Inflammatory macrophage treated with lipopolysaccharide for 4 hours (primary cell): Measurements from ENCODE around the gene LMNTD2.
A peak's percentile ranks its signal among the peaks of the same experiment; 100 is the strongest.
"Not testable (repeated sequence)": the region's sequence is repeated elsewhere in the genome, so short reads cannot be mapped to it uniquely, and the experiment has no call there.

Source experiments
- DNase-seq: peaks from one replicate; pipeline ENCODE4 v3.0.0-alpha.2; 2020

LMNTD2 gene

DNA sequence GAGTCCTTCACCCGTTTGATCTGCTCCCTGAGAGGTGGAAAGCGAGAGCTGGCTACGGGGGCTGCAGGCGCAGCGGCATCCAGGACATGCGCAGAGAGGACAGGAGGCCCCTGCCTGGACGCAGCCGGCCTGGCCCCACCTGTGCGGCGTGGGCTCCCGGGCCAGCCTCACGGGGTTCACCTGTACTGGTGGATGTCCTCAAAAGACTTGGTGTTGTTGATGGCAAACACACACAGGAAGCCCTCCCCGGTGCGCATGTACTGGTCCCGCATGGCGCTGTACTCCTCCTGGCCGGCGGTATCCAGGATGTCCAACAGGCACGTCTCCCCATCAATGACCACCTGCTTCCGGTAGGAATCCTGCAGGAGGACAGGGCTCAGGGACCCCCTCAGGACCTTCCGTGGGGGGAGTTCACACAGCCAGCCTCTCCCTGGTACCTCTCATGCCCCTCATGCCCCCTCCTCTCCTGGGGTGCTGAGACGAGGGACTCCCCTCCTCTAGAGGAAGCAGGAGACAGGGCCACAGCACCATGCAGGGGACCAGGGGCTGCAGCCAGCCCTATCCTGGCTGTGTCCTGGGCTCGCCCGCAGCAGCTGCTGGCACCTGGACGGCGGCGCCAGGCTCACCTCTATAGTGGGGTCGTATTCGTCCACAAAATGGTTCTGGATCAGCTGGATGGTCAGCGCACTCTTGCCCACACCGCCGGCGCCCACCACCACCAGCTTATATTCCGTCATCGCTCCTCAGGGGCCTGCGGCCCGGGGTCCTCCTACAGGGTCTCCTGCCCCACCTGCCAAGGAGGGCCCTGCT lies 26.7 kb downstream of the LMNTD2 start:
- no peak for DNase-seq

DNA sequence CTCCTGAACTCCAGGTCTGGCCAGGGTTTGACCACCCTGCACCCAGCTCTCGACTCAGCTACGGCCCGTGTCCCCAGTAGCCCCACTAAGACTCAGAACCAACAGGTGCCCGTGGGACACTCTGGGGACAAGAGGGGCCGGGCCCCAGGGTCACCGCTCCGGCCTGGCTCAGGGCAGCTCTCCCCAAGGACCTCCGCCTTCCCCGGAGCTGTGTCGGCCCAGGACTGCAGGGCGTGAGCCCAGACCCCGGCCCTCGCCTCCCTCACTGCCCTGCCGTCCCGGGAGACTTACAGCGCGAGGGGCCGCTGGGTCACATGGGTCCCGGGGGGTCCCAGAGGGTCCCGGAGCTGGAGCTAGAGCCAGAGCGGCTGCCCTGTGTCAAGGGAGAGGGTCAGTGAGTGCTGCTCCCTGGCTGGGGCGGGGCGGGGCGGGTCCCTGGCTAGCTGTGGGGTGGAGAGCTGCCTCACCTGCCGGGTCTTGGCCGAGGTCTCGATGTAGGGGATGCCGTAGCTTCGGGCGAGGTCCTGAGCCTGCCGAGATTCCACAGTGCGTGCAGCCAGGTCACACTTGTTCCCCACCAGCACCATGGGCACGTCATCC lies 27.5 kb downstream of the LMNTD2 start:
- DNase-seq = no peak

DNA sequence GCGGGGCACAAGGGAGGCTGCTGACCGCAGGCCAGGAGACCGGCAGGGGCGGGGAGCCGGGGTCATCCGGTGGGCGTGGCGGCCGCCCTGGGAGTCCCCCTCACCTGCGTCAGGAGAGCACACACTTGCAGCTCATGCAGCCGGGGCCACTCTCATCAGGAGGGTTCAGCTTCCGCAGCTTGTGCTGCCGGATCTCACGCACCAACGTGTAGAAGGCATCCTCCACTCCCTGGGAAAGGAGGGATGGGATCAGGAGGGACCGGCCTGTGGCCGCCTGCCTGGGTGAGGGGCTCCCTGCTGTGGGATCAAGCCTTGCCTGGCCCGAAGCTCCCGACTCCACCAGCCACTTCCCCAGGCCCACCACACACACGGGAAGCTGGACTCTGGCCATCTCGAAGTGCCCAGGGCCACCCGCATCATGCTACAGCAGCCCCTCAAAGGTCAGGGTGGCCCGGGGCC lies 28.0 kb downstream of the LMNTD2 start:
- no peak for DNase-seq

DNA sequence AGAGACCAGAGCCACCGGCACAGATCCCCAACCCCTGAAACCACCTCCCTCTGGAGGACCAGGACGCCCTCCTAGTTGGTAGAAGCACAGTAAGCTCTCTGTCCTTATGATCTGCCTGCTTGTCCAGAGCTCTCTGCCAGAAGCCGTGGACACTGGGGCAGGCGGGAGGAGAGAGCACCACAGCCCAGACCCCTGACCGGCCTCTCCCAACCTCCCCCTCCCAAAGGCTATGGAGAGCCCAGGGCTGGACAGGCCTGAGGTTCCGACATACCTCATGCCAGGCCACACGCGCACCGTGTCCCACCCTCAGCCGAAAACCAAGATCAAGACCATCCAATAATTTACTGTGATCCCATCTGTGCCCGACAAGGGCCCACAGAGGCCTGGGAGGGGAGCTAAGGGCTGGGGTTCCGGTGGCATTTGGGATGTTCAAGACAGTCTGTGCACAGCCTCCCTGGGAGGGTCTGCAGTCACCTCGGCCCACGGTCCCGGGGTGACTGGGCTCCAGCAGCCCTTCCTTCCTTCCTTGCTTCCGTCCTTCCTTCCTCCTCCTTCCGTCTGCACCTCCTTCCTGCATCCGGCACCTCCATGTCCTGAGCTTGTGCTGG lies 28.5 kb downstream of the LMNTD2 start:
- no peak for DNase-seq

DNA sequence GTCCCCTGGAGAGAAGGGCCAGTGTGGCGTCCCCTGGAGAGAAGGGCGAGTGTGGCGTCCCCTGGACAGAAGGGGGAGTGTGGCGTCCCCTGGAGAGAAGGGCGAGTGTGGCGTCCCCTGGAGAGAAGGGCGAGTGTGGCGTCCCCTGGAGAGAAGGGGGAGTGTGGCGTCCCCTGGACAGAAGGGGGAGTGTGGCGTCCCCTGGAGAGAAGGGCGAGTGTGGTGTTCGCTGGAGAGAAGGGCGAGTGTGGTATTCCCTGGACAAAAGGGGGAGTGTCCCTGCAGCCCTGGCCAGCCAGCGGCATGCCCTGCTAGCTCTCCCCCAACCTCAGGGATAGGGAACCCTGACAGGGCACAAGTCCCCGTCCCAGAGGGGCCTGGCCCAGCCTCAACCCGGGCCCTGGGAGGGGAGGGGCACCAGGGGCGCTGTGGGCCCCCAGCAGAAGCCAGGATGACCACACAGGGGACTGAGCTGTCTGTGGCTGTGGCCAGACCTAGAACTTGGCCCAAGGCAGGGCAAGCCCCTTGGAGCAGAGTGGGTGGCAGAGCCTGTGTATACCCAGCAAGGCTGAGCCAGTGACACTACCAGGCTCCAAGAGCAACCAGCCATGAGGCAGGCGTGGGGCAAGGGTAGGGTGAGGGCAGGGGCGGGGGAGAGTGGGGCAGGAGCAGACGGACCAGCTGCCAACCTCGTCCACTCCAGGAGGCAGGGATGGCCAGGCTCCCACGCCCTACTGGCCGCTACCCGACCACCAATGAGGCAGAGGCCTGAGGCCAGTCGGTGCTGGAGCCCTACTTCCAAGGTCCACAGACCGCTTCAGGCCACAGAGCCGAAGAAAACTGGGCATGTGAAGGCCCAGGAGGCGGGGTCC lies 29.3 kb downstream of the LMNTD2 start:
- no peak for DNase-seq

DNA sequence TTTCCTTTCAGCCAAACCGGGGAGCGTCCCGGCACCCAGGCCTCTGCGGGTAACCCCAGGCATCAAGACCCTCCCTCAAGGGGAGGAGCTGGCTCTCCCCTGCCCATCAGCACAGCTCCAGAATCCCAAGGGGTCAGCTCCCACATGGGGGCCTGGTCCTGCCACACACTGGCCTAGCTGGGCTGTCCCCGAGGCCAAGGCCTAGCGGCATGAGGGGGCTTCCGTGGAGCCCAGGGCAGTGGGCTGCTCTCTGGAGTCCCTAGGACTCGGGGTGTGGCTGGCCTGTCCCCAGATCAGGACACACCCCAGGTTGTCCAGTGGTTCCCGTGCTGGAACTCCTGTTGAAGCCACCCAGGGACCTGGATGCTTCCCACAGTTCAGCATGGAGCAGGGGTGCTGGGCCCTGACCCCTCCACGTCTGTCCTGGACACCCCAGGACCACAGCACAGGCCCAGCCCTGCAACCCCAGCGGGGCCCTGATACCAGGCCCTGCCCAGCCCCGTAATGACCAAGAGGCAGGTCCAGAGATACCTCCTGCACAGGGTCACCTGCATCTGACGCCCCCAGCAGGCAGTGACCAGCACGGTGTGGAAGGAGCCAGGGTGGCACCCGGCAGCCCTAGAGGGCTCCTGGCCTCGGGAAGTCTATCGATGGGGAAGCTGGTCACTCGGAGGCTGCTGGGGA lies 30.7 kb downstream of the LMNTD2 start:
- no peak for DNase-seq

DNA sequence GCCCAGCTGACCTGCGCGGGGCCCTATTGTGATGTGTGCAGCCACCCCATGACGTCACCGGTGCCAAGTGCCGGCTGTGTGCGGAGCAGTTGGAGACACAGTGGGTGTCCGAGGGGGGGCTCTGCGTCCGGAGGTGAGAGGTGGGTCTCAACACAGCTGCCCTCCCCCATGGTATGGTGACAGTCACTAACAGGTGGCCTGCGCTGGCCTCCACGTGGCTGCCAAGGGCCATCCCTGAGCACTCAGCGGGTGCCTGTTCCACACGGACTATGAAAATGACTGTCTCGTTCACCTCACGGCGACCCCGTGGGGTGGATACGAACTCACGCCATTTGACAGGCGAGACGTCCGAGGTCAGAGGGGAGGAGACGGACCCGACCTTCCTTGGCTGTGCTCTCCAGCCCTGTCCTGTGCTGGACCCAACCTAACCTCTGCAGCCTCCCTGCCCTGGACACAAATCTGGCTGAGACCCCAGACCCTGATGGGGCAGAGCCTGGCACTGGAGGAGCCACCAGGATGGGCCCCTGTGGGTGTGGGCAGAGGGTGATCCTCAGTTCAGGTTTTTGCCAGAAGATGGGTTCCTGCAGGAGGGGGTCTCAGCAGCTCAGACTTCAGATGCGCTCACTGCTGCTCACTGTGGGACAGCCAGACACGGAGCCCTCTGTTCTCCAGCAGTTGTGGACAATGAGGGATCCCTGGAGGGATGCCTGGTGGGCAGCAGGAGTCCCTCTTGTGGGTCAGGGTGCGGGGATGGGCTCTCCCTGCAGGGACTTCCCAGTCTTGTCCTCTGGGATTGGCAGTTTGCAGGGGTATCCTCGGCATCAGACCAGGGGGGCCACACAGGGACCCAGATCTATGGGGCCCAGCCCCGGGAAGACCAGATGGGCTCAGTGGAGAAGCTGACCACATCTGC lies 31.5 kb downstream of the LMNTD2 start:
- no peak for DNase-seq

DNA sequence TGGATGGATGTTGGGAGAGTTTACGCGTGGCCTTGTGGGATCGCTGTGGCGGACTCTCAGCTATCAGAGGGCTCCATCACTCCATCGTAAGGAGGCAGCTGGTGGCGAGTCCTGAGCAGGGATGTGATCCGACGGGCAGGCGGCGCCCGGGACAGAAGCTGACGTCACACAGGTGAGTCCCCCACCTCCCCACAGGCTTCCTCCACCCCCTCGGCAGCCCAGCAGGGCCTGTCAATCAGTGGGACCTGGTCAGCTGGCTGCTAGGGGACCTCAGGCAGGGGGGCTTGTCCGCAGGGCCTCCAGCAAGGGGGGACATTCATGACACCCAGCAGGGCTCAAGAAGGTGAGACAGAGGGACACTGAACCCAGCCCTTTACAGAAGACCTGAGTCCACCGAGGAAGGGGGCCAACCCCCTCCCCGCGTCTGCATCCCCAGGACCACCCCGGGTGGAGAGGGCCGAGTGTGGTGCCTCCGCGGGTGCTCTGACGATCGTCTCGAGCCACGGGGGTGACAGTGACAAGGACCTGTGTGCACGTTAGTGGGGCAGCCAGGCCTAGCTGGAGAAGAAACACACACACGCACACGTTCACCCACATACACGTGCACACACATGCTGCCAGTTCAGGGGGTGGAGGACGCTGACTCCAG lies 32.2 kb downstream of the LMNTD2 start:
- no peak for DNase-seq

DNA sequence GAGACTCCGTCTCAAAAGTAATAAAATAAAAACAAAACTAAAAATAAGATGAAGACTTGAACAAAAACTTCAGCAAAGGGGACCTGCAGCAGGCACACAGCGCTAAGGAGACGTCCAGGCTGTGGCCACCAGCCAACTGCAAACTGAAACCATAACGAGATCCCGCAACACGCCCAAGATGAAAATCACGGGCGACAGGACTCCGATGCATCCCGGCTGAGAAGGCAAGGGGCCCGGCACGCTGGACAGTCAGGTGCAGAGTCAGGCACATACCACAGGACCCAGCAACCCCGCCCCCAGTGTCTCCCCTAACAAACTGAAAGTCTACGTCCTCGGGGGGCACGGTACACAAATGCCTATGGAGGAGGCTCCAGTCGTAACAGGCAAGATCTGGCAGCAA lies 34.3 kb downstream of the LMNTD2 start:
- DNase-seq = no peak

DNA sequence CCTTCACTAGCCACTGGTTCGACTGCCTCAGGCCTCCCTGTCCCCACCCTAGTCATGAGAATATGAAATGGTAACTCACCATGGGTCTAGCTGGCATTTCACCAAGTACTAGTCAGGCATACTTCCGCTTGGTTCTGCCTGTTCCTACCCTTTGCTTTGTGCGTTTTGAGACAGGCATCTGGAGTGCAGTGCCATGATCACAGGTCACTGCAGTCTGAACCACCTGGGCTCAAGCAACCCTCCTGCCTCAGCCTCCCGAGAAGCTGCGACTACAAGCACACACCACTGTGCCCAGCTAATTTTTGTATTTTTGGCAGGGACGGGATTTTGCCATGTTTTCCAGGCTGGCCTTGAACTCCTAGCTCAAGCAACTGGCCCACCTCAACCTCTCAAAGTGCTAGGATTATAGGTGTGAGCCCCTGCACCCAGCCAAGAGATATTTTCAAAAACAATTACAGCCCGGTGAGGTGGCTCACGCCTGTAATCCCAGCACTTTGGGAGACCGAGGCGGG lies 39.3 kb downstream of the LMNTD2 start:
- no peak for DNase-seq

DNA sequence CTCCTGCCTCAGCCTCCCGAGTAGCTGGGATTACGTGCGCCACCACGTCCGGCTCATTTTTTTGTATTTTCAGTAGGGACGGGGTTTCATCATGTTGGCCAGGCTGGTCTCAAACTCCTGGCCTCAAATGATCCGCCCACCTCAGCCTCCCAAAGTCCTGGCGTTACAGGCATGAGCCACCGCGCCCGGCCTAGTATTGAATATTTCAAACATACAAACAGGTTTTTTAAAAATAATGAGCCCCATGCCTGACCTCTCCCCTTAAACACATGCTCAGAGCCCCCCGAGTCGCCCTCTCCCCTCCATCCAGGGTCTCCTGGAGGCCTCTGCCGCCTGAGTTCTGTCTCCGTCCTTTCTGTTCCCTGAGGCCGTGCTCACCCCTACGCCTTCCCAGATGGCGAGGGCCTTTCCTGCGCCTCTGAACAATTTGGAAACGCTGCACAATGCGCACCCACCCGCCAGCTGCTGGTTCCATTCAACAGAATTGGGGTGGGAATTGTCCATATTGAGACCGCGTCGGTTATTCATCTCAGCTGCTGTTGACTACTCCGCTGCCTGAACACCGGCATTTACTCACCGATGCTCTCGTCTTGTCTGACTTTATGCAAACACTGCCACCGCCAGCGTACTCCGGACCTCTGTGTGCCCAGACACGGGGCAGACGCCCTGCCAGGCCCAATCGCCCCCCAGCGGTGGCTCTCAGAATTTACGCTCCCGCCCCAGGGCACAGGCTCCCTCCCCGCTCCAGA lies 39.9 kb downstream of the LMNTD2 start:
- DNase-seq = no peak

DNA sequence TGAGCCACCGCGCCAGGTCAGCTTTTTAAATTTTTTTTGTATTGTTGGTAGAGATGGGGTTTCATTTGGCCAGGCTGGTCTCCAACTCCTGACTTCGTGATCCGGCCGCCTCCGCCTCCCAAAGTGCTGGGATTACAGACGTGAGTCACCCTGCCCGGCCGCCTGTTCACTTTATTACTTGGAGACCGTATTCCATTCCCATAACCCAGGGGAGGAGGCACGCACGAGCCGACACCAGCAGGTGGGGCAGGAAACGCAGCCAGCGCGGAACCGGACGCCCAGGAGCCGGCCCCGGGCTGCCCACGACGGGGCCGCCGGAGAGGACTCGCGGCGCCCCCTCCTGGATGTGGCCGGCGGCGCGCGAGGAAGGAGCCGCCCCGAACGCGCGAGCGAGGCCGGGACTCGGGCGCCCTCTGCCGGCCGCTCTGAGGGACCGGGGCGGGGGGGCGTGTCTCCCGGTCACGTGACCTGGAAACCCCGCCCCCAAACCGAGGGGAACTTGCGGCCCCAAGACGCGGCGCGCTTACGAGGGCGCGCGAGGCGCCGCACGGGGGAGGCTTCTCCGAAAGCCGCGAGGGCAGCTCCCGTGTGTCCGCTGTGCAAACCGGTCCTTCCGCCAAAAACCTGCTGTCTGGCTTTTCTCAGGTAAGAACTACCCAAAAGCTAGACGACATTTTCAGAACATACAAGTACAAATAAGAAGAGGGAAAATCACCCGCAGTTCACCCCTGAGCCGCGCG lies 41.9 kb downstream of the LMNTD2 start:
- DNase-seq = peak; percentile 89

DNA sequence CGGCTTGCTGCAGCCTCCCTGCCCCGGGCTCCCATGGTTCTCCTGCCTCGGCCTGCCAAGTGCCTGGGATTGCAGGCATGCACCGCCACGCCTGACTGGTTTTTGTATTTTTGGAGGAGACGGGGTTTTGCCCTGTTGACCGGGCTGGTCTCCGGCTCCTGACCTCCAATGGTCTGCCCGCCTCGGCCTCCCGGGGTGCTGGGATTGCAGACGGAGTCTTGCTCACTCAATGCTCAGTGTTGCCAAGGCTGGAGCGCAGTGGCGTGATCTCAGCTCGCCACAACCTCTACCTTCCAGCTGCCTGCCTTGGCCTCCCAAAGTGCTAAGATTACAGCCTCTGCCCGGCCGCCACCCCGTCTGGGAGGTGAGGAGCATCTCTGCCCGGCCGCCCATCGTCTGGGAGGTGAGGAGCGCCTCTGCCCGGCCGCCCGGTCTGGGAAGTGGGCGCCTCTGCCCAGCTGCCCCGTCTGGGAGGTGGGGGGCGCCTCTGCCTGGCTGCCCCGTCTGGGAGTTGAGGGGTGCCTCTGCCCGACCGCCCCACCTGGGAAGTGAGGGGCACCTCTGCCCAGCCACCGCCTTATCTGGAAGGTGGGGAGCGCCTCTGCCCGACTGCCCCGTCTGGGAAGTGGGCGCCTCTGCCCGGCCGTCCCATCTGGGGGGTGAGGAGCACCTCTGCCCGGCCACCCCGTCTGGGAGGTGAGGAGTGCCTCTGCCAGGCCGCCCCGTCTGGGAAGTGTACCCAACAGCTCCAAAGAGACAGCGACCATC lies 43.4 kb downstream of the LMNTD2 start:
- not testable (repeated sequence) for DNase-seq

DNA sequence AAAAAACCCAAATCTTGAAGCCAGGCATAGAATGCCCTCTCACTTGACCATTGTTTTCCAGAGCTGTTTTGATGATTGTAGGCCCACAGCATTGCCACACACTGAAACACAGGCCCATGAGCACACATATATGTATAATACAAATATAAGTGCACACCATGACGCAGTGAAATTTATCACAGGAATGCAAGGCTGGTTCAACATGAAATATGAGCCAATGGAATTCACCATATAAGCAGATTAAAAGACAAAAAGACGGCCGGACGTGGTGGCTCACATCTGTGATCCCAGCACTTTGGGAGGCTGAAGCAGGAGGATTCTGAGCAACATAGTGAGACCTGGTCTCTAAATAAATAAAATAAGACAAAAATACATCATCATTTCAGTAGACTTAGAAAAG lies 44.1 kb downstream of the LMNTD2 start:
- DNase-seq = no peak

DNA sequence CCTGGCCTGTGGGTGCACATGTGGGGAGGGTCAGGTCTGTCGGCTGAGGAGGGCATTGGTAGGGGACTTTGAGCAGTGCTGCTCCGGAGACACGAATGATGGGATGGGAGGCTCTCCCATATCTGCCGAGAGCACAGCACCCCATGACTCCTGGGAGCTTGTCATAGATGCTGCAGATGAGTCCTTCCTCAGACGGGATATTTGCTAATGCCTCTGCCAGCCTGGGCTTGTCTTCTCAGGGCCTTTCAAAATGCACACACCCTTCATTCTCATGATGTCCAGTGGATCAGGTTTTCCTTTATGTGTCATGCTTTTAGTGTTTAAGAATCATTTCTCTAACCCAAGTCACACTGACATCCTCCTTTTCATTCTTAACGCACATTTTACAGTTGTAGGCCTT lies 45.4 kb downstream of the LMNTD2 start:
- no peak for DNase-seq

DNA sequence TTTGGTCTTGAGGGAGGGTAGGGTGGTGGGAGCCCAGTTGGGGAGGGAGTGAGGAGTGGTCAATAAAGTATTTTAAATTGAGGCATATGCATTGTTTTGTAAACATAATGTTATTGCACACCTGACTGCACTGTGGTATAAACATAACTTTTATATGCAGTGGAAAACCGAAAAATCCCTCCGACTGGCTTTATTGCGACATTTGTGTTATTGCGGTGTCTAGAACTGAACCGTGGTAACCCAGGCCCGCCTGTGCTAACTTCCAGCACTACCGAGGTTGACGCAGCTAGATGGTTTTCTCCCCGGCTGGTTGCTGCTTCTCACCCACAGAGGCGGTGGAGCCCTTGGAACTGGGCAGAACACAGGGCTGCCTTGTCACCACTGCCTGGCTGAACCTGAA lies 45.9 kb downstream of the LMNTD2 start:
- no peak for DNase-seq

DNA sequence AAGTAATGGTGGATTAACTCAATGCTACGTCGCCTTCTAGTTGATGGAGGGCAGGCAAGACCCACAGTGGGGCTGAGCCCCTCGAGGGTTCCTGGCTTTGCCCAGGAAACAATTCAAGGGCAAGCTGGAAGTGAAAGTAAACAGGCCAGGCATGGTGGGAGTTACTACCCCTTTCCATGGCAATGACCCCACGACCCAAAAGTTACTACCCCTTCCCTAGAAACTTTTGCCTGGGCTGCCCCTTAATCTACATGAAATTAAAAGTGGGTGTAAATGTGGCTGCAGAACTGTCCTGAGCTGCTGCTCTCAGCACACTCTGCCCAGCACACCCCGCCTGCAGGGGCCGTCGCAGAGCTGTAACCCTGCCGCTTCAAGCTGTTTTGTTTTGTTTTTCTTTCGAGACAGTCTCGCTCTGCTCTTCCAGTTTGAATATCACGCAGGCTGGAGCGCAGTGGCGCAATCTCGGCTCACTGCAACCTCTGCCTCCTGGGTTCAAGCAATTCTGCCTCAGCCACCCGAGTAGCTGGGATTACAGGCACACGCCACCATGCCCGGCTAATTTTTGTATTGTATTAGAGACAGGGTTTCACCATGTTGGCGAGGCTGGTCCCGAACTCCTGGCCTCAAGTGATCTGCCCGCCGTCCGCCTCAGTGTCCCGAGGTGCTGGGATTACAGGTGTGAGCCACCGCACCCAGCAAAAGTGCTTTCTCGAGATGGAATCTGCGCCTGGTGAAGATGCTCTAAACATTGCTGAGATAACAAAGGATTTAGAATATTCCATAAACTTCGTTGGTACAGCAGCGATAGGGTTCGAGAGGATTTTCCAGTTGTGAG lies 47.6 kb downstream of the LMNTD2 start:
- peak; percentile 37 for DNase-seq
